Chondrocyte (in vitro differentiated cells): ENCODE measurements around the gene PAK4. TPM values are rescaled to one million over a fixed set of nuclear protein-coding genes. Genes with fewer than 3 reads are reported as not detected.

Experiments
- DNase-seq: peaks from one replicate; pipeline ENCODE4 v3.0.0; 2021; ENCODE audit warnings: mixed read lengths, low spot score
- H3K27ac Mint-ChIP-seq: one replicate; pipeline ENCODE4 v1.8.0; 2021; ENCODE audit warnings: mild to moderate bottlenecking, moderate library complexity, mixed read lengths; ENCODE audit not compliant: unreplicated experiment
- H3K27me3 Mint-ChIP-seq: 2 replicates; pipeline ENCODE4 v1.8.0; 2021; ENCODE audit warnings: low read depth, mixed read lengths
- H3K36me3 Mint-ChIP-seq: 2 replicates; pipeline ENCODE4 v1.8.0; 2021; ENCODE audit warnings: low read depth, mixed read lengths
- H3K4me1 Mint-ChIP-seq: 2 replicates; pipeline ENCODE4 v1.8.0; 2021; ENCODE audit warnings: low read depth, mild to moderate bottlenecking, mixed read lengths
- H3K4me3 Mint-ChIP-seq: one replicate; pipeline ENCODE4 v1.8.0; 2021; ENCODE audit warnings: mild to moderate bottlenecking, moderate library complexity, mixed read lengths; ENCODE audit not compliant: unreplicated experiment
- H3K9me3 Mint-ChIP-seq: 2 replicates; pipeline ENCODE4 v1.8.0; 2021; ENCODE audit warnings: low read depth, mixed read lengths
- total RNA-seq: library from RNA; stranded (reverse); gene quantifications from 3 replicates; pipeline ENCODE4 v1.2.1, GENCODE V29; 2021
- TF ChIP-seq, protein P1 (sequence below): fragments of 200-600 bp; sonication (generic); IDR thresholded peaks from 2 replicates; pipeline ENCODE4 v1.5.0; 2021; ENCODE audit warnings: antibody characterized with exemption, mild to moderate bottlenecking, moderate library complexity

PAK4 gene
- total RNA-seq, 1 donor from 2014 or later: 14.4 TPM

DNA sequence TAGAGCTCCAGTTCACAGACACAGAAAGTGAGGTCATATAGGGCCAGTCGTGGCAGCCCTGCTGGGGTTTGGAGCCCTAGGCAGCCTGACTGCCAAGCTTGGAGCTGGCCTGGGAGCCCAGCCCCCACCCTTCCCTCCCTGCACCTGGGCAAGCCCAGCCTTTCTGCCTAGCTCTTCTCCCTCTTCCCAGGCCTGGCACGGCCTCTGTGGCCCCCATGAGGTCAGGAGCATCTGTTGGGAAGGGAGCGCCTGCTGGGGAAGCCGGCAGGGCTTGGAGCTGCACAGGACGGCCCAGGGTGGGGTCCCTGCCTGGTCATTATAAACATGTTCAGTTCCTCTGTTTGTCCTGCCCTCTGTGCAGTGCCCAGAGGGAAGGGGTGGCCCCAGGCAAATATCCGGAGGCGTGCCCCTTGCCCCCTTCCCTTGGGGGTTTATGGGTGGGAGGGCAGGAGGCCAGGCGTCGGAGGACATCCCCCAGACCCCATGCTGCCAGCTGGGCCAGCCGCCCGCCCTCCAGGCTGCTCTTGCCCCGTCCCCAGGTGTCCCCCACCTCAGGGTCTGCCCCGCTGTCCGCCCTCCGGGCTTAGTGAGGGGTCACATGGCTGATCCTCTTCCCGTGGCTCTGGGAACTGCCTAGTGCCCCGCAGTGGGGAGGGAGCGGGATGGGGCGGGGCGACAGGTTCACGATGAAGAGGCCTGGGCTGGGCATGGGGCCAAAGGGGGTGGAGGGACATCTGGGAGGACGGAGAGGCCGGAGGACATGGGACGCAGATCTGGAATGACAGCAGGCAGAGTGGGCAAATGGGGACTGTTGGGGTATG is 41.2 kb downstream of the PAK4 start:
- H3K27me3 Mint-ChIP-seq: no peaks in the 10 kb centered on the region
- no peak overlapping the region for H3K4me3 Mint-ChIP-seq
- TF ChIP-seq, protein P1, sequence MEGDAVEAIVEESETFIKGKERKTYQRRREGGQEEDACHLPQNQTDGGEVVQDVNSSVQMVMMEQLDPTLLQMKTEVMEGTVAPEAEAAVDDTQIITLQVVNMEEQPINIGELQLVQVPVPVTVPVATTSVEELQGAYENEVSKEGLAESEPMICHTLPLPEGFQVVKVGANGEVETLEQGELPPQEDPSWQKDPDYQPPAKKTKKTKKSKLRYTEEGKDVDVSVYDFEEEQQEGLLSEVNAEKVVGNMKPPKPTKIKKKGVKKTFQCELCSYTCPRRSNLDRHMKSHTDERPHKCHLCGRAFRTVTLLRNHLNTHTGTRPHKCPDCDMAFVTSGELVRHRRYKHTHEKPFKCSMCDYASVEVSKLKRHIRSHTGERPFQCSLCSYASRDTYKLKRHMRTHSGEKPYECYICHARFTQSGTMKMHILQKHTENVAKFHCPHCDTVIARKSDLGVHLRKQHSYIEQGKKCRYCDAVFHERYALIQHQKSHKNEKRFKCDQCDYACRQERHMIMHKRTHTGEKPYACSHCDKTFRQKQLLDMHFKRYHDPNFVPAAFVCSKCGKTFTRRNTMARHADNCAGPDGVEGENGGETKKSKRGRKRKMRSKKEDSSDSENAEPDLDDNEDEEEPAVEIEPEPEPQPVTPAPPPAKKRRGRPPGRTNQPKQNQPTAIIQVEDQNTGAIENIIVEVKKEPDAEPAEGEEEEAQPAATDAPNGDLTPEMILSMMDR: no peak
- no peaks in the 10 kb centered on the region for H3K4me1 Mint-ChIP-seq
- peaks cover 7% of the 10 kb centered on the region for H3K36me3 Mint-ChIP-seq
- no peak for DNase-seq
- no peak overlapping the region for H3K27ac Mint-ChIP-seq
- H3K9me3 Mint-ChIP-seq: no peaks in the 10 kb centered on the region

DNA sequence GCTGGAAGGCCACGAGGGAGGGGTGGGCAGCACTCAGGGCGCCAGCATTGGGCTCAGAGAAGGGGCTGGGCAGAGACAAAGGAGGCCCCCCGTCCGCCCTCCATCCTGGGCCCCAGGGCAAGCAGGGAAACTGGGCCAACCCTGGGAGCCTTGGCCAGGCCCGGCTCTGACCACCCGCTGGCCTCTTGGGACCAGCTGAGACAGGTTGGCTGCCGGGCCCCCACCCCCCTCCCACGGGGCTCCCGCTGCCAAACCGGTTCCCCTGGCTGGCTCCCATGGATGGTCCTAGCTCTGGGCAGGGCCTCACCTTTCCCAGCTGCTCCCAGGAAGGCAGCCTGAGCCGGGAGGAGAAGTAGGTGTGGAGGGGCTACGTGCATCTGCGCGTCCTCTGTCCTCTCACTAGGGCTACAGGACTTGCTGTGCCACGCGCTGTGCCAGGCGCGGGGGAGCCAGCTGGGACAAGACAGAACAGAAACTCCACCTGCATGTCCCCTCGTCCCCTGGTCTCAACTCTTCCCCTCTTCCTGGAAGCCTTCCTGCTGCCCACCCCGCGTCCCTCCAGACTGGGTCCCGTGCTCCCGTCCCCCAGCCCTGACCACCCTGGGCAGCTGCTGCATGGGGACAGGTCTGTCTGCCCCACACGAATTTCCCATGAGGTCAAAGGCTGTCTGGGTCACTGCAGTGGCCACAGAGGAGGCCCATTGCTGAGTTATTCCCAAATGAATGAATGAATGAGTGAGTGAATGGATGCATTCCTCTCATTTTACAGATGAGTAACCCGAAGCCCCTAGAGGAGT is 42.1 kb downstream of the PAK4 start:
- TF ChIP-seq, protein P1: no peak
- no peaks in the 10 kb centered on the region for H3K27me3 Mint-ChIP-seq
- H3K9me3 Mint-ChIP-seq: no peaks in the 10 kb centered on the region
- H3K4me3 Mint-ChIP-seq: no peak overlapping the region
- H3K36me3 Mint-ChIP-seq: peaks cover 7% of the 10 kb centered on the region
- no peak overlapping the region for H3K27ac Mint-ChIP-seq
- no peaks in the 10 kb centered on the region for H3K4me1 Mint-ChIP-seq
- DNase-seq: no peak

DNA sequence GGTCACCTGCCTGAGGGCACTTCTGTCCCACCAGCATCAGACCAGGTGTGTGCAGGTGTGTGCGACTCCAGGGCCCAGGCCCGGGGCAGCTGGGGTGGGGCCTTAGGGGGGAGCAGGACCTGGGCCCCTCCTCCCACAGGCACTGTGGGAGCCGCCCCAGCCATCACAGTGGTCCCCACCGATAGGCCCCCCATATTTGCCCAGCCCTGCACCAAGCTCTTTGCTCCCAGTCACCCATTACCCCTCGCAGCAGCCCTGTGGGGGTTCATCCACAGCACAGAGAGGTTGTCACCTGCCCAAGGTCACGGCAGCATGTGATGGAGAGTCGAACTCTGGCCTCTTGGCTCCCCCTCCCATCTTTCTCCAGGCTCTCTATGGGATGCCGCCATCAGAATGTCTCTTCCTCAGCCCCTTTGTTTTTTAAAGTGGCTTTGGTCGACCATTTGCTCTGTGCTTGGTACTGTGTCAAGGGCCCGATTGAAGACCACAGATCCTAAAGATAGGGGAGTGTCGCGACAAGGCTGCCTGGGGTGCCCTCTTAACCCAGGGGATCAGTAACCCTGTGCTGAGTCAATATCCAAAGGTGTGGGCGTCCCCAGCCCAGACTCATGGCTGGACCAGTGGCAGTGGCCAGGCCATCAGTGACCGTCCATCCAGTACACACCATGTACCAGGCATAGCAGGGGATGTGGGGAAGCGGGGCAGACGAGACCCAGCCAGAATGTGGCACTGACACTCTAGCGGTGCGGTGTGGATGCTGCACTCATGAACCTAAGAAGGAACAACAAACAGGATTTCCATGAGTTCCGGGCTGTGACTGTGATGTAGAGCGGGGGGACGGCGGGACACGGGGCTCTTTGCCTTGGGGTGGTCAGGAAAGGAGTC is 42.9 kb downstream of the PAK4 start:
- Mint-ChIP-seq H3K9me3 (no peaks in the 10 kb centered on the region), H3K36me3 (peaks cover 7% of the 10 kb centered on the region), H3K27me3 (no peaks in the 10 kb centered on the region), H3K4me1 (no peaks in the 10 kb centered on the region), H3K4me3 (no peak overlapping the region), H3K27ac (no peak overlapping the region)
- DNase-seq: no peak
- TF ChIP-seq, protein P1: no peak

DNA sequence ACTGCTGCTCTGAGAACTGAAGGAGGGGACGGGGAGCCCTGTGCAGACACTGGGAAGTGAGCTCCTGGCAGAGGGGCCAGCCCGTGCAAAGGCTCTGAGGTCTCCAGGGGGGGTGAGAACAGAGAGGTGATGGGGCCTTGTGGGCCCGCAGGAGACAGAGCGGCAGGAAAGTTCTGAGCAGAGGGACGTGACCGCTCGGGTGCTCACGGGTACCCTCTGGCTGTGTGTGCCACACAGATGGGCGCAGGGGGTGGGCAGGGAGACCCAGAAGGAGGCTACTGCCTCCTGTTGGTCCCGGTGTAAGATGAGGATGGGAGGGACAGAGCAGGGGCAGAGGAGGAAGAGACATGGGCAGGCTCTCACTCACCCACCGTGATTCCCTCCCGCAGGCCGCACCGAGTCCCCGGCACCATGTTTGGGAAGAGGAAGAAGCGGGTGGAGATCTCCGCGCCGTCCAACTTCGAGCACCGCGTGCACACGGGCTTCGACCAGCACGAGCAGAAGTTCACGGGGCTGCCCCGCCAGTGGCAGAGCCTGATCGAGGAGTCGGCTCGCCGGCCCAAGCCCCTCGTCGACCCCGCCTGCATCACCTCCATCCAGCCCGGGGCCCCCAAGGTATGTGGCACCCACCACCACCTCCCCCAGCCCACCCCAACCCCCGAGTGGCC is 43.7 kb downstream of the PAK4 start:
- Mint-ChIP-seq H3K4me3 (no peak overlapping the region), H3K27ac (peak overlapping the region; percentile 33), H3K36me3 (peaks cover 7% of the 10 kb centered on the region), H3K4me1 (no peaks in the 10 kb centered on the region), H3K9me3 (no peaks in the 10 kb centered on the region), H3K27me3 (no peaks in the 10 kb centered on the region)
- TF ChIP-seq, protein P1: no peak
- DNase-seq: no peak
